SK-N-SH (cell line): Measurements from ENCODE around the gene TMEM92. TPM values are rescaled to one million over a fixed set of nuclear protein-coding genes. Genes with fewer than 3 reads are reported as not detected.

Experiments used
- CTCF ChIA-PET: fragments of 300-600, 350-600 bp; formaldehyde crosslinking; extraction: SDS; loops from one replicate; lab custom pipeline; 2021; lab: Yijun Ruan, JAX
- POLR2A ChIA-PET: fragments of 350-600 bp; sonication (Branson Sonifier 250); formaldehyde crosslinking; extraction: SDS; loops from one replicate; lab custom pipeline; 2020; ENCODE audit warnings: antibody characterized with exemption, inconsistent platforms; lab: Yijun Ruan, JAX
- DNase-seq: peaks from one replicate; pipeline ENCODE4 v3.0.0; 2012
- H2AFZ ChIP-seq: fragments of 200-600 bp; sonication (generic); 2 replicates; pipeline ENCODE4 v1.8.1; 2016; ENCODE audit warnings: antibody characterized with exemption, mild to moderate bottlenecking, low read depth
- H3F3A ChIP-seq: fragments of 200-600 bp; sonication (generic); replicated peaks from 2 replicates; pipeline ENCODE3; 2016; ENCODE audit warnings: antibody characterized with exemption, mild to moderate bottlenecking; ENCODE audit not compliant: insufficient read depth
- H3K27ac ChIP-seq, 2 experiments: fragments of 200-500 bp in 1 of 2; fragments of 200-600 bp in 1 of 2; sonication (Bioruptor generic) in 1 of 2; sonication (generic), shearing (Covaris generic) in 1 of 2; 2 replicates each; pipeline versions ENCODE4 v1.5.1 to v1.6.1; 2014 to 2016; ENCODE audit warnings: low read depth in 2 of 2, inconsistent platforms in 1 of 2, low read length in 1 of 2, mild to moderate bottlenecking in 1 of 2, mixed read lengths in 1 of 2
- H3K27me3 ChIP-seq: fragments of 200-600 bp; sonication (generic), shearing (Covaris generic); 2 replicates; pipeline ENCODE4 v1.6.1; 2016; ENCODE audit warnings: mixed run types; ENCODE audit not compliant: insufficient read depth
- H3K36me3 ChIP-seq, 2 experiments: fragments of 200-500 bp in 1 of 2; fragments of 200-600 bp in 1 of 2; sonication (Bioruptor generic) in 1 of 2; sonication (generic) in 1 of 2; replicated peaks in 1 of 2; 2 replicates each; pipeline versions ENCODE3 to v1.5.1; 2014 to 2016; ENCODE audit warnings: low read length in 1 of 2, mild to moderate bottlenecking in 1 of 2; ENCODE audit not compliant: insufficient read depth in 2 of 2, control insufficient read depth in 1 of 2
- H3K4me1 ChIP-seq, 2 experiments: fragments of 200-500 bp in 1 of 2; fragments of 200-600 bp in 1 of 2; sonication (Bioruptor generic) in 1 of 2; sonication (generic), shearing (Covaris generic) in 1 of 2; 2 replicates each; pipeline versions ENCODE4 v1.5.1 to v1.6.1; 2014 to 2016; ENCODE audit warnings: low read depth in 1 of 2, low read length in 1 of 2, mixed run types in 1 of 2; ENCODE audit not compliant: insufficient read depth in 2 of 2, control insufficient read depth in 1 of 2
- H3K4me2 ChIP-seq: fragments of 200-600 bp; sonication (generic), shearing (Covaris generic); 2 replicates; pipeline ENCODE4 v1.6.1; 2017; ENCODE audit warnings: mixed run types
- H3K4me3 ChIP-seq, 2 experiments: fragments of 200-500 bp in 1 of 2; fragments of 200-600 bp in 1 of 2; sonication (Bioruptor generic) in 1 of 2; sonication (generic), shearing (Covaris generic) in 1 of 2; 2 replicates each; pipeline versions ENCODE4 v1.5.1 to v1.8.1; 2014 to 2016; ENCODE audit warnings: low read depth in 2 of 2, inconsistent platforms in 1 of 2, low read length in 1 of 2, mild to moderate bottlenecking in 1 of 2, mixed read lengths in 1 of 2, moderate library complexity in 1 of 2
- H3K79me2 ChIP-seq: fragments of 200-600 bp; sonication (generic); 2 replicates; pipeline ENCODE4 v1.8.1; 2017; ENCODE audit warnings: mild to moderate bottlenecking; ENCODE audit not compliant: insufficient read depth
- H3K9ac ChIP-seq: fragments of 200-600 bp; sonication (generic); 2 replicates; pipeline ENCODE4 v1.6.1; 2017; ENCODE audit warnings: mixed run types
- H3K9me2 ChIP-seq: fragments of 200-600 bp; sonication (generic); 2 replicates; pipeline ENCODE4 v1.6.1; 2017; ENCODE audit warnings: mixed run types
- H3K9me3 ChIP-seq: fragments of 200-600 bp; sonication (generic); 2 replicates; pipeline ENCODE4 v1.6.1; 2017; ENCODE audit warnings: mixed run types, mild to moderate bottlenecking, moderate library complexity
- H4K20me1 ChIP-seq: fragments of 200-600 bp; sonication (generic); 2 replicates; pipeline ENCODE4 v1.6.1; 2017; ENCODE audit warnings: mild to moderate bottlenecking, mixed run types; ENCODE audit not compliant: insufficient read depth
- ELF1 ChIP-seq: IDR thresholded peaks from 2 replicates; pipeline ENCODE4 v1.4.0; 2012
- EP300 ChIP-seq, 2 experiments: IDR thresholded peaks; 2 replicates each; pipeline versions ENCODE4 v1.4.0 to v1.6.1; 2012; ENCODE audit warnings: borderline replicate concordance in 1 of 2, low read depth in 1 of 2, low read length in 1 of 2
- FOXM1 ChIP-seq: IDR thresholded peaks from 2 replicates; pipeline ENCODE4 v1.4.0; 2012; ENCODE audit warnings: low read depth, mild to moderate bottlenecking
- GABPA ChIP-seq: IDR thresholded peaks from 2 replicates; pipeline ENCODE4 v1.4.0; 2012; ENCODE audit warnings: low read depth, mild to moderate bottlenecking
- GATA2 ChIP-seq: sonication (generic); formaldehyde crosslinking; IDR thresholded peaks from 2 replicates; pipeline ENCODE4 v1.5.0; 2020; ENCODE audit warnings: mild to moderate bottlenecking, missing genetic modification reagents
- IRF3 ChIP-seq: fragments of 150-350 bp; IDR thresholded peaks from 2 replicates; pipeline ENCODE4 v1.6.1; 2016; ENCODE audit warnings: mild to moderate bottlenecking, low read depth, low read length
- MAX ChIP-seq: IDR thresholded peaks from 2 replicates; pipeline ENCODE4 v1.4.0; 2012; ENCODE audit warnings: low read depth
- MEF2A ChIP-seq: IDR thresholded peaks from 2 replicates; pipeline ENCODE4 v1.4.0; 2012; ENCODE audit warnings: low read depth, borderline replicate concordance
- NFIC ChIP-seq: IDR thresholded peaks from 2 replicates; pipeline ENCODE4 v1.4.0; 2012; ENCODE audit warnings: borderline replicate concordance
- NRF1 ChIP-seq: IDR thresholded peaks from 2 replicates; pipeline ENCODE4 v1.6.1; 2012; ENCODE audit warnings: low read depth, mild to moderate bottlenecking, low read length
- PBX3 ChIP-seq: IDR thresholded peaks from 2 replicates; pipeline ENCODE4; 2012
- RCOR1 ChIP-seq: fragments of 150-350 bp; IDR thresholded peaks from 2 replicates; pipeline ENCODE4 v1.6.1; 2017; ENCODE audit warnings: antibody characterized with exemption, low read length
- REST ChIP-seq: IDR thresholded peaks from 2 replicates; pipeline ENCODE4 v1.6.1; 2012; ENCODE audit warnings: mild to moderate bottlenecking, low read depth, low read length, moderate library complexity
- RFX5 ChIP-seq: IDR thresholded peaks from 2 replicates; pipeline ENCODE4 v1.6.1; 2012; ENCODE audit warnings: mild to moderate bottlenecking, improper control_type of control experiment, low read length
- RXRA ChIP-seq: IDR thresholded peaks from 2 replicates; pipeline ENCODE4 v1.4.0; 2012; ENCODE audit warnings: low read depth, mild to moderate bottlenecking, borderline replicate concordance
- SIN3A ChIP-seq: IDR thresholded peaks from 2 replicates; pipeline ENCODE4 v1.6.1; 2012; ENCODE audit warnings: low read depth, mild to moderate bottlenecking, low read length, moderate library complexity, borderline replicate concordance
- TAF1 ChIP-seq: IDR thresholded peaks from 2 replicates; pipeline ENCODE4 v1.6.1; 2012; ENCODE audit warnings: low read depth, mild to moderate bottlenecking, low read length, moderate library complexity, borderline replicate concordance
- TCF12 ChIP-seq: IDR thresholded peaks from 2 replicates; pipeline ENCODE4 v1.4.0; 2012
- USF1 ChIP-seq: IDR thresholded peaks from 2 replicates; pipeline ENCODE4 v1.4.0; 2012; ENCODE audit warnings: low read depth, borderline replicate concordance
- YY1 ChIP-seq: IDR thresholded peaks from 2 replicates; pipeline ENCODE4 v1.4.0; 2012; ENCODE audit warnings: low read depth, mild to moderate bottlenecking
- WGBS: methylation state at CpG from one replicate; pipeline ENCODE4 v1.1.6; 2017; ENCODE audit warnings: low lambda C conversion rate; 5-methylcytosine and 5-hydroxymethylcytosine counted together
- polyA plus RNA-seq, 3 experiments: library from polyadenylated mRNA; depleted of rRNA; stranded (reverse); fragments of >200 nt; gene quantifications; 2 replicates each; pipeline ENCODE4 v1.2.3, GENCODE V29; 2012

TMEM92 gene
- polyA plus RNA-seq, 1 of the 3 experiments (the other 2 are of a cell fraction) = 0.46 TPM

GRCh38 chr17:50277357-50277754 is 3.1 kb downstream of the TMEM92 start:
- DNase-seq = peak; percentile 34

GRCh38 chr17:50278526-50279180 is 4.4 kb downstream of the TMEM92 start:
- peak; percentile 43 for DNase-seq
- no peak overlapping the region for H3K4me3 ChIP-seq
- no peaks in the 10 kb centered on the region for H3K9me3 ChIP-seq
- peaks cover 0 to 4% of the 10 kb centered on the region in 2 experiments for H3K36me3 ChIP-seq
- CTCF ChIA-PET = interaction anchor here (0.6 to 53.3 kb wide), 8 partner anchors 9 to 113 kb away, joined by 3 to 2150 read pairs (median 18); partner anchors contain the start of genes COL1A1 and SGCA
- H3K27ac ChIP-seq = peak overlapping the region in 1 of 2 experiments; percentile 18; a peak in 1 of 4 replicates
- no peak overlapping the region for H2AFZ ChIP-seq
- no peak overlapping the region; the same call in 1 of the 2 replicates for H3K9ac ChIP-seq
- no peaks in the 10 kb centered on the region for H3K9me2 ChIP-seq
- POLR2A ChIA-PET = no interaction called here
- peaks cover 24% of the 10 kb centered on the region for H3F3A ChIP-seq
- H4K20me1 ChIP-seq = no peaks in the 10 kb centered on the region
- H3K79me2 ChIP-seq = no peaks in the 10 kb centered on the region
- peaks cover 7 to 26% of the 10 kb centered on the region in 2 experiments; a peak in 3 of 4 replicates for H3K4me1 ChIP-seq
- H3K27me3 ChIP-seq = no peaks in the 10 kb centered on the region
- WGBS = 92% methylated on average over 12 of the region's 14 CpGs
- peak overlapping the region; percentile 59 for H3K4me2 ChIP-seq
- TF ChIP-seq RCOR1 (no peak), USF1 (no peak), NRF1 (no peak), PBX3 (no peak), RFX5 (no peak), REST (no peak), ELF1 (no peak)

More at GRCh38 chr17:50277357-50277754, 3.1 kb downstream of the TMEM92 start:
- no peak overlapping the region for H3K4me2 ChIP-seq
- H3K79me2 ChIP-seq = no peaks in the 10 kb centered on the region
- no peak overlapping the region for H3K27ac ChIP-seq
- H3K27me3 ChIP-seq = no peaks in the 10 kb centered on the region
- ChIA-PET POLR2A (no interaction called here), CTCF (interaction anchor here (0.9 to 53.3 kb wide), 5 partner anchors 16 to 190 kb away, joined by 3 to 2150 read pairs (median 101); partner anchors contain the start of genes COL1A1 and LRRC59)
- no peaks in the 10 kb centered on the region for H3K9me3 ChIP-seq
- no peaks in the 10 kb centered on the region for H3K9me2 ChIP-seq
- peaks cover 24% of the 10 kb centered on the region for H3F3A ChIP-seq
- 58% methylated on average over 5 of the region's 5 CpGs for WGBS
- no peak for TF ChIP-seq RCOR1
- no peak for TF ChIP-seq TAF1
- no peak for TF ChIP-seq EP300 (IDR thresholded peaks at IDR 0.05; ENCODE audit: borderline replicate concordance in 1 of 2, low read depth in 1 of 2, low read length in 1 of 2)
- TF ChIP-seq SIN3A = no peak
- TF ChIP-seq FOXM1 = no peak
- TF ChIP-seq GATA2 = no peak
- TF ChIP-seq NFIC = no peak
- TF ChIP-seq RXRA = no peak
- no peak for TF ChIP-seq IRF3
- TF ChIP-seq USF1 = no peak
- TF ChIP-seq NRF1 = no peak
- no peak for TF ChIP-seq GABPA
- TF ChIP-seq MAX = no peak
- no peak for TF ChIP-seq YY1
- TF ChIP-seq RFX5 = no peak
- TF ChIP-seq MEF2A = no peak
- TF ChIP-seq ELF1 = no peak
- TF ChIP-seq TCF12 = no peak
- H3K4me1 ChIP-seq = peaks cover 11 to 34% of the 10 kb centered on the region in 2 experiments; a peak in 3 of 4 replicates
- H4K20me1 ChIP-seq = no peaks in the 10 kb centered on the region
- no peak overlapping the region for H3K4me3 ChIP-seq
- peaks cover 0 to 4% of the 10 kb centered on the region in 2 experiments for H3K36me3 ChIP-seq
- H3K9ac ChIP-seq = no peak overlapping the region
- H2AFZ ChIP-seq = no peak overlapping the region
